HFFc6 (cell line): ENCODE measurements around the gene ZBP1. TPM values are rescaled to one million over a fixed set of nuclear protein-coding genes. Genes with fewer than 3 reads are reported as not detected.

Source experiments
- DNase-seq: peaks from one replicate; pipeline ENCODE4 v3.0.0-alpha.2; 2018
- H3K27ac Mint-ChIP-seq: 2 replicates; pipeline ENCODE4 v1.8.0; 2020; ENCODE audit warnings: mild to moderate bottlenecking, mixed read lengths
- H3K27me3 Mint-ChIP-seq: 2 replicates; pipeline ENCODE4 v1.8.0; 2021; ENCODE audit warnings: mild to moderate bottlenecking, moderate library complexity, mixed read lengths; ENCODE audit not compliant: insufficient read depth
- H3K36me3 Mint-ChIP-seq: 2 replicates; pipeline ENCODE4 v1.8.0; 2021; ENCODE audit warnings: low read depth, mixed read lengths
- H3K4me1 Mint-ChIP-seq: 2 replicates; pipeline ENCODE4 v1.8.0; 2020; ENCODE audit warnings: low read depth, mixed read lengths
- H3K4me3 Mint-ChIP-seq: 2 replicates; pipeline ENCODE4 v1.8.0; 2020; ENCODE audit warnings: mild to moderate bottlenecking, moderate library complexity, mixed read lengths
- H3K9me3 Mint-ChIP-seq: 2 replicates; pipeline ENCODE4 v1.8.0; 2020; ENCODE audit warnings: mild to moderate bottlenecking, mixed read lengths
- CTCF ChIP-seq: fragments of 200-600 bp; sonication (generic); IDR thresholded peaks from 2 replicates; pipeline ENCODE4 v1.5.0; 2021; ENCODE audit warnings: antibody characterized with exemption, mild to moderate bottlenecking
- total RNA-seq, 6 experiments: library from RNA; stranded (reverse); fragmentation: NEBNext Ultra II Directional; extraction: Animal tissue kit (Norgen Biotek cat#: 25700); gene quantifications; 2 replicates in 1 of 6; 3 replicates in 5 of 6; pipeline ENCODE4 v1.2.3, GENCODE V29; 2021

ZBP1 gene
- total RNA-seq, 6 experiments from 2014 or later: not detected

- no peak for TF ChIP-seq CTCF
- no peaks in the 10 kb centered on the region for H3K36me3 Mint-ChIP-seq
- no peak overlapping the region for H3K27ac Mint-ChIP-seq
- H3K9me3 Mint-ChIP-seq: no peaks in the 10 kb centered on the region
- H3K27me3 Mint-ChIP-seq: peaks cover 45% of the 10 kb centered on the region
- H3K4me3 Mint-ChIP-seq: no peak overlapping the region
- no peak for DNase-seq
- peaks cover 11% of the 10 kb centered on the region; the same call in 1 of the 2 replicates for H3K4me1 Mint-ChIP-seq
These were observed 39.6 kb downstream of the ZBP1 start for GRCh38 chr20:57580478-57581201.

- H3K4me1 Mint-ChIP-seq: peaks cover 11% of the 10 kb centered on the region; the same call in 1 of the 2 replicates
- no peaks in the 10 kb centered on the region for H3K9me3 Mint-ChIP-seq
- no peak overlapping the region for H3K4me3 Mint-ChIP-seq
- no peak overlapping the region for H3K27ac Mint-ChIP-seq
- no peak for TF ChIP-seq CTCF
- peaks cover 41% of the 10 kb centered on the region for H3K27me3 Mint-ChIP-seq
- DNase-seq: no peak
- no peaks in the 10 kb centered on the region for H3K36me3 Mint-ChIP-seq
These were observed 40.3 kb downstream of the ZBP1 start for GRCh38 chr20:57579898-57580447.

GRCh38 chr20:57579331-57579897 lies 40.8 kb downstream of the ZBP1 start:
- peaks cover 11% of the 10 kb centered on the region; the same call in 1 of the 2 replicates for H3K4me1 Mint-ChIP-seq
- TF ChIP-seq CTCF: no peak
- H3K4me3 Mint-ChIP-seq: no peak overlapping the region
- H3K36me3 Mint-ChIP-seq: no peaks in the 10 kb centered on the region
- H3K27ac Mint-ChIP-seq: no peak overlapping the region
- peaks cover 37% of the 10 kb centered on the region for H3K27me3 Mint-ChIP-seq
- DNase-seq: no peak
- H3K9me3 Mint-ChIP-seq: no peaks in the 10 kb centered on the region

- no peak for DNase-seq
- peaks cover 32% of the 10 kb centered on the region for H3K27me3 Mint-ChIP-seq
- no peaks in the 10 kb centered on the region for H3K9me3 Mint-ChIP-seq
- no peak for TF ChIP-seq CTCF
- no peaks in the 10 kb centered on the region for H3K36me3 Mint-ChIP-seq
- H3K4me3 Mint-ChIP-seq: no peak overlapping the region
- H3K4me1 Mint-ChIP-seq: peaks cover 11% of the 10 kb centered on the region; the same call in 1 of the 2 replicates
- H3K27ac Mint-ChIP-seq: no peak overlapping the region
These were observed 41.6 kb downstream of the ZBP1 start for GRCh38 chr20:57578476-57579165.

GRCh38 chr20:57577679-57578475 lies 42.3 kb downstream of the ZBP1 start:
- Mint-ChIP-seq H3K27ac (no peak overlapping the region), H3K4me3 (no peak overlapping the region), H3K36me3 (no peaks in the 10 kb centered on the region), H3K9me3 (no peaks in the 10 kb centered on the region), H3K4me1 (peaks cover 8% of the 10 kb centered on the region; the same call in 1 of the 2 replicates), H3K27me3 (peaks cover 29% of the 10 kb centered on the region)
- no peak for DNase-seq
- TF ChIP-seq CTCF: no peak
